H4 (cell line): ENCODE measurements around the gene RFFL. TPM values are rescaled to one million over a fixed set of nuclear protein-coding genes. Genes with fewer than 3 reads are reported as not detected.
"Not testable (repeated sequence)": the region's sequence is repeated elsewhere in the genome, so short reads cannot be mapped to it uniquely, and the experiment has no call there.

ENCODE experiments used
- DNase-seq: peaks from one replicate; pipeline ENCODE4 v3.0.0-alpha.2; 2015; ENCODE audit warnings: low spot score
- total RNA-seq: library from RNA; depleted of rRNA; stranded (reverse); fragments of >200 nt; shearing (Covaris generic); gene quantifications from 2 replicates; pipeline ENCODE4 v1.2.3, GENCODE V29; 2014

Gene RFFL
- total RNA-seq, 1 experiment from 2014 or later = 20.7 TPM

DNA sequence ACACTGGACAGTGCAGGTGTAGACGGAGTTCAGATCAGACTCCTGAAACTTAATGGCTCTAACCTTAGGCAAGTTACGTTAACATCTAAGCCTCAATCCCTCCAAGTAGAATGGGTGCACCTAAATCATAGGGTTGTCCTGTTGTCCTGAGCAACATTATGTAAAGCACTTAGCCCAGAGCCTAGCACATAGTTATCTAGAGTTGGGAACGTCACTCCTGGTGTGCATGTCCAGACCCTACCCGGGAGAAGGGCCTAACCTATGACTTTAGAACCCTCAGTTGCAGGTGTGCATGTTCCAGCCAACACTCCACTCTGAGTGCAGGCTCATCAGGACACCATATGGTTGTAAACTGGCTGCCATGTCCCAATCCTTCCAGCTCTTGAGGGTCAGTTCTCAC lies 57.2 kb downstream of the RFFL start:
- no peak for DNase-seq

- DNase-seq = no peak
These were observed 59.7 kb downstream of the RFFL start for GRCh38 chr17:35003778-35004177.

DNA sequence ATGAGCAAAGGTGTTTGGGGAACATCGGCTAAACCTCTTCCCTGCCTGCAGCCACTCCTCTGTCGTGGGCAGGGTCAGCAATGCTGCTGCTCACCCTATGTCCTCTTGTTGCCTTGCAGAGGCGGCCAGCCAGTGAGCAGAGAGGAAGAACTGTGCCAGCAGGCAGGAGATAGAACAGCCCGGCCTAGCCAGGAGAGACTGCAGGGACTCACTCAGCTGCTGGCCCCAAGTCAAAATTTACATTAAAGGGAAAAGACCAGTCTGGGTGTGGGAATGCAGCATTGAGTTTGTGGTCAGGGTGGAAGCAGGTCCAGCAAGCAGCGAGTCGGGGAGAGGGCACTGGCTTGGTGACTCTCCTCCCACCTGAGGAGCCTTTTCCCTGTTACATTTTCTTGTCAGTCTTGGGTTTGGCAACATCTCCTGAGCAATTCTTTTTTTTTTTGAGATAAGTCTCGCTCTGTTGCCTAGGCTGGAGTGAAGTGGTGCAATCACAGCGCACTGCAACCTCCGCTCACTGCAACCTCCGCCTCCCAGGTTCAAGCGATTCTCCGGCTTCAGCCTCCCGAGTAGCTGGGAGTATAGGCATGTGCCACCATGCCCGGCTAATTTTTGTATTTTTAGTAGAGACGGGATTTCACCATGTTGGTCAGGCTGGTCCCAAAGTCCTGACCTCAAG lies 60.5 kb downstream of the RFFL start:
- DNase-seq = no peak

DNA sequence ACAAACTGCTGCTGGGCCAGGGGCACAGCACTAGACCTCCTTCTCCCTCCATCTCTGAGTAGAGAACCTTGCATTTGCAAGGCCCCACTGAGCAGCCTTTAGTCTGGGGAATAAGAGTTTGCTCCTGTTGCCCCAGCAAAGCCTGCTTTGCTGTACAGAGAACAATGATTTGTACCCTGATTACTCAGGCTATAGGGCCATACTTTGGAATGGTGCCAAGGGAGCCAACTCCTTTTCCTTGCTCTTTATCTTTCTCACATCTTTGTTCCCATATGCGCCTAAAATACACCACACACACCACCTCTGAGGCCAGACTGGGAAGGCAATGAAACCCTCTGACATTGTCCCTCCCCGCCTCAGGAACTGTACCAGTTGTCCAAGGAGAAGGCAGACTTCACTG lies 62.0 kb downstream of the RFFL start:
- DNase-seq = no peak

DNA sequence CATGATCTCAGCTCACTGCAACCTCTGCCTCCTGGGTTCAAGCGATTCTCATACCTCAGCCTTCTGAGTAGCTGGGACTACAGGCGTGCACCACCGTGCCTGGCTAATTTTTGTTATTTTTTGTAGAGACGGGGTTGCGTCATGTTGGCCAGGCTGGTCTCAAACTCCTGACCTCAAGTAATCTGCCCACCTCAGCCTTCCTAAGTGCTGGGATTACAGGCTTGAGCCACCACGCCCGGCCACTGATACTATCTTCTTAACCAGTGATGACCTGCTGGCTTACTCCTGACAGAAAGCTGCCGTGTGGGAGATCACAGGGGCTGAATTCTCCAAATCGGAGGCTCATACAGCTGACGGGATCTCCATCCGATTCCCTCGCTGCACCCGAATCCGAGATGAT lies 62.5 kb downstream of the RFFL start:
- not testable (repeated sequence) for DNase-seq

DNA sequence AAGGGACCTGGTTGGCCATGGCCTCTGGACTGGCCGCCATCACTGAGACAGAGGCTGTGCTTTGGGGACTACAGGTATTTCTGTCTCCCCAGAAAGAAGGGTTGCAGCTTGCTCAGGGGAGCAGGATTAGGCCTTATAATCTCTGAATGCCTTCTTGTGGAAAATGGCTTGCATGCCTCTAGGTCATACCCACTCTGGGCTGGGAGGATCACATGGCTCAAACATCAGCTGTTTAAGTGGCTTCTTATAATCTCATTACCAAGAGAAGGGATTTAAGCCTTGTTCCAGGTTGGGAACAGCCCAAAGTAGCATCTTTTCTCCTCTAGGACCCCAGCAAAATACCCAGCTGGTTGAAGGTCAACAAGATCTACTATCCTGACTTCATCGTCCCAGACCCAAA lies 64.1 kb downstream of the RFFL start:
- no peak for DNase-seq

DNA sequence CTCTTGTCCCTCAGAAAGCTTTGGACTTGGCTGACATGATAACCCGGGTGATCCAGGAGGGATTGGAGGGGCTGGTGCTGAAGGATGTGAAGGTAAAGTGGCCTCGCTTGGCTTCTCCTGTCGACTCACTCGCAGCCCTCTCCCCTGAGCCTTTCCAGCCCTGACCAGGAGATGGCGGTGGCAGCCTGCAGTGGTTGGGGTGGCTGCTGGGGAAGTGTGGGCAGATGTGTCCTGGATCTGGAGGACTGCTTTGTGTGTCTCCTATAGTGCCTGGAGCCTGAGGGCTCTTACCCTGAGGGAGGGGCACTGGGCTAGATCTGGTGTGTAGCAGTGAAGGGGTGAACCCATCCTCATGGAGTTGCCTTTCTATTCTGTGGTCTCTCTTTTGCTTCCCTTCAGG lies 65.3 kb downstream of the RFFL start:
- DNase-seq = peak; percentile 51

- DNase-seq = no peak
These were observed 66.1 kb downstream of the RFFL start for GRCh38 chr17:34997355-34997862.

GRCh38 chr17:34996422-34997285 lies 66.9 kb downstream of the RFFL start:
- DNase-seq = no peak

GRCh38 chr17:34993031-34993430 lies 70.5 kb downstream of the RFFL start:
- DNase-seq = no peak

GRCh38 chr17:34991606-34992005 lies 71.9 kb downstream of the RFFL start:
- DNase-seq = no peak

- no peak for DNase-seq
These were observed 72.6 kb downstream of the RFFL start for GRCh38 chr17:34990921-34991365.

DNA sequence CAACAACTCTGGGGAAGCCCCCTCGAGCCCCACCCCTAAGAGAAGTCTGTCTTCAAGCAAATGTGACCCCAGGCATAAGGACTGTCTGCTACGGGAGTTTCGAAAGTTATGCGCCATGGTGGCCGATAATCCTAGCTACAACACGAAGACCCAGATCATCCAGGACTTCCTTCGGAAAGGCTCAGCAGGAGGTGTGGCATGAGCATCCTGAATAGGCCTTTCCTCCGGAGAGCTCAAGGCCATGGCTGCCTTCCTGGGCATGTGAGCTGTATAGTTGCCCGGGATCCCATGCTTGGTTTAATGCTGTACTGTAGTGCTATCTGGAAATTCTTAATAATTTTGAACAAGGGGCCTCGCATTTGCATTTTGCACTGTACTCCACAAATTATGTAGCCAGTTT lies 74.0 kb downstream of the RFFL start:
- DNase-seq = no peak

- no peak for DNase-seq
These were observed 74.9 kb downstream of the RFFL start for GRCh38 chr17:34988644-34989043.

- no peak for DNase-seq
These were observed 76.3 kb downstream of the RFFL start for GRCh38 chr17:34987232-34987631.

DNA sequence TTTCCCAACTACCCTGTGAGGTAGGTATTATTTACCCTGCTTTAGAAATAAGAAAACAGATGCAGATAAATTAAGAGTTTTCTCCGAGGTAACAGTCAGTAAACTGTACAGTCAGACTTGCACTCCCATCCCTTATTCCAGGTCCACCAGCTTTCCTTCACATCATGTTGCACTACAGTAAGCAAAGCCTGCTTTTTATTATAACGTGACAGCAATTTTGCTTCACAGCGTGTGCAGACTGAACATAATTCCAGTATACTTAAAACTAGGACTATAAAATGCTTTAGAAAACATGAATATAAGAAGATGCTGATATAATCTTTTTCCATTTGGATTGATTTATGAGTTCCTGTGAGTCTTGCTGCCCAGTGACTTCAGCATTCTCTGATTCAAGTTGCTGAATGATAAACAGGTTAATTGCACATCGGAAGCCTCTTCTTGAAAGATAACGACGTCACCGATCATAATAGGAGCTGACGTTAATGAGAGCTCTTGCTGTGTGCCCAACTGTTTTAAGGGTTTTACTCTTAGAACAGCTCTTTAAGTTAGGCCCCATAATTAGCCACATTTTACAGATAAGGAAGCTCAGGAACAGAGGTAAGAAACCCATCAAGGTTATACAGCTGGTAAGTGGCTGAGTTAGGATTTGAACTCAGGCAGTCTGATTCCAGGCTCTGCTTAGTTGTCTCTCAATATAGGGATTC lies 81.8 kb downstream of the RFFL start:
- DNase-seq = no peak

DNA sequence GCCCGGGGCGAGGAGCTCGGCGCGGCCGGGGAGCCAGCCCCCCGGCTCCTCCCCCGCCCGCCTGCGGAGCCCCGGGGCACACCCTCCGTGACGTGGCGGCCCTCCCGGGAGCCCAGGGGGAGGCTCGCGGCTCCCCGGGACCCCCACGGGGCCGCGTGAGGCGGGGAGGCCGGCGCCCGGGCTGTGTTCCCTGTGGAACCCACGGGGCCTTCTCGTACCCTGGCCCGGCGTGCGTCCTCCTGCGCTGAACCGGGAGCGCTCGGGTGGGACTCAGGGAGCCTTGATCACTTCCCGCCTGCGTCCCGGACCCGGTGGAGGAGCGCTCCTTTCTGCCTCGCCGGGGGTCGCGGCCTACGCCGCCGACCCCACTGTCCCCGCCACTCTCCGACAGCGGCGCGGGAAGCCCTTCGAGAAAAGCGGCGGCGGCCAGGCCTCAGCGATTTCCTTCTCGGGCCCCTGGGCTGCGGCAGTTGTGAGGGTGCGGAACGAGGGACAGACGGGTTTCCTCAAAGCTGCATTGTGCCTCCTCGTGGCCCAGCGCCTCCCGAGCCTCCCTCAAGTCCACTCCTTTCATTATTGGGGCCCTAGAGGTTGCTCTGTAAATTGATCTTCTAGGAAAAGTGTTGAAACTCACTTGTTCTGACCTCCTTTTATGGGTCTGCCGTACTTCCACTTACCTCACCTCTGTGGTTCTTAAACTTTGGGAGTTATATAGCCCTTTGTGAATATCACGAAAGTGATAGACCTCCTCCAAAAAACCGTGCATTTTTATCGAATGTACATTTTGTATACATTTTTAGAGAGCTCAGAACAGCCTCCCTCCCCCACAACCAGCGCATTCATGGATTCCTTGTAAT lies 82.6 kb downstream of the RFFL start:
- peak; percentile 75 for DNase-seq

DNA sequence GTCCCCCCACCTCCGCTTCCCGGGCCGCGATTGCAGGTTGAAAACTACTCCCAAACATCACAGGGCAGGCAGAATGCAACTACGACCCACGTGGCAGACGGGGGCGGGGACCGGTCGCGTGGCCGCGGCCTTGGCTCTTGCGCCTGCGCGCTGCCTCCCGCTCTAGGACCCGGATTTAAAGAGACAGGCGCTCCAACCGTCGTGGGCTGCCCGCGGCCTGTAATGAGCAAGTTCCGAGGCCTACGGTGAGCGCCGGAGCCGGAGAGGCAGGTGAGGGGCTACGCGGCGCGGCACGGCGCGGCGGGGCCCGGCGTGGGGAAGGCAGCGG lies 83.2 kb downstream of the RFFL start, which contains the start of gene LIG3:
Gene LIG3, plus strand, starts transcription at position 160 of the 328 bp plus-strand sequence. CDS start 2,494 bp downstream, outside the sequence.
- DNase-seq = peak; percentile 92

DNA sequence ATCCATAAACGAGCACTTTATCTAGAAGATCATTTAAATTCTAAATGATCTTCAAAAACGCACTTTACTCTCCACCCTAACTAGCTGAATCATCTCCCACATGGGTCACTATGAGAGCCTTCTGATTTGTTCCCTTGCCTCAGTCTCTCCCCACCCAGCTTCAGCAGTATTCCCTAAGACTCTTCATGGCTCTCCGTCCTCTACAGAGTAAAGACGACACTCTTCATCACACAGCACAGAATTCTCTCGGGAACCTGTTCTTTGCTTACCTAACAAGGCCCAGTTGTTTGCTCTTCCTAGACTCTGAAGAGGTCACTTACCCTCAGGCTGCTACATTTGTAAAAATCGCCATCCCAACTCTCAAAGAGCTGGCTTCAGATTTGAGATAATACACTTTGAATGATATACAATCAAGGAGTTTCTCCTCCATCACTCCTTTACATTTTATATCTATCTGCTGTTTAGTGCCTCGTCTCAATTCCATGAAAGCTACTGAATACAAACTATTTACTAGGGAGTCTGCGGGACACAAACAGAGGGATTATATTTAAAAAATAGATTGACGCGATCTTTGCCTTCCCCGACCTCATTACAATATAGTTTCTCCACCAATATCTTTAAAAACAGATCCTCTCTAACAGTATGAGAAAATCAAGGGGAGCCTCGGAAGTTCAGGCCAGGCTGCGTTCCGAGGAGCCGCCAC lies 83.7 kb downstream of the RFFL start:
- DNase-seq = no peak

- no peak for DNase-seq
These were observed 84.4 kb downstream of the RFFL start for GRCh38 chr17:34979153-34979552.
